SK-N-SH treated with all-trans-retinoic acid at 6 μM for 48 hours (cell line): ENCODE data around the gene RAMP1.

Experiments
- ATAC-seq: fragments of 200-7000 bp; cut with Tn5 transposase; 3 replicates; pipeline ENCODE4 v1.9.1; 2020; ENCODE audit warnings: mild to moderate bottlenecking, moderate library complexity
- BACH2 ChIP-seq: fragments of 250-450 bp; sonication (Bioruptor Pico); IDR thresholded peaks from 2 replicates; pipeline ENCODE4 v1.9.0; 2021; ENCODE audit warnings: mild to moderate bottlenecking, borderline replicate concordance
- CSDC2 ChIP-seq: fragments of 250-450 bp; sonication (Bioruptor Pico); IDR thresholded peaks from 2 replicates; pipeline ENCODE4 v1.5.0; 2020; ENCODE audit warnings: mild to moderate bottlenecking, moderate library complexity
- ESRRG ChIP-seq: fragments of 250-450 bp; sonication (Bioruptor Pico); IDR thresholded peaks from 2 replicates; pipeline ENCODE4 v1.6.1; 2021; ENCODE audit warnings: mild to moderate bottlenecking
- GLIS3 ChIP-seq: fragments of 250-450 bp; sonication (Bioruptor Pico); IDR thresholded peaks from 2 replicates; pipeline ENCODE4 v1.5.0; 2020; ENCODE audit warnings: mild to moderate bottlenecking, moderate library complexity
- ISL1 ChIP-seq: fragments of 250-450 bp; sonication (Bioruptor Pico); IDR thresholded peaks from 2 replicates; pipeline ENCODE4 v2.1.2; 2022; ENCODE audit warnings: mild to moderate bottlenecking, moderate library complexity
- OSR1 ChIP-seq: fragments of 250-450 bp; sonication (Bioruptor Pico); IDR thresholded peaks from 2 replicates; pipeline ENCODE4 v1.8.0; 2022; ENCODE audit warnings: moderate library complexity, mild to moderate bottlenecking, inconsistent platforms
- PPARA ChIP-seq: fragments of 250-450 bp; sonication (Bioruptor Pico); IDR thresholded peaks from 2 replicates; pipeline ENCODE4 v1.5.0; 2020; ENCODE audit warnings: mild to moderate bottlenecking, borderline replicate concordance
- RARB ChIP-seq: fragments of 250-450 bp; sonication (Bioruptor Pico); IDR thresholded peaks from 2 replicates; pipeline ENCODE4 v1.8.0; 2021; ENCODE audit warnings: mild to moderate bottlenecking, moderate library complexity
- SNAI2 ChIP-seq: fragments of 250-450 bp; sonication (Bioruptor Pico); IDR thresholded peaks from 2 replicates; pipeline ENCODE4 v1.5.0; 2020; ENCODE audit warnings: mild to moderate bottlenecking, moderate library complexity
- TCF4 ChIP-seq: fragments of 250-450 bp; sonication (Bioruptor Pico); IDR thresholded peaks from 2 replicates; pipeline ENCODE4 v1.8.0; 2021; ENCODE audit warnings: mild to moderate bottlenecking, moderate library complexity, borderline replicate concordance
- TOX ChIP-seq: fragments of 250-450 bp; sonication (Bioruptor Pico); IDR thresholded peaks from 2 replicates; pipeline ENCODE4 v1.8.0; 2021; ENCODE audit warnings: mild to moderate bottlenecking, moderate library complexity, borderline replicate concordance
- ZC3H10 ChIP-seq: fragments of 250-450 bp; sonication (Bioruptor Pico); IDR thresholded peaks from 2 replicates; pipeline ENCODE4 v1.5.1; 2021; ENCODE audit warnings: mild to moderate bottlenecking, moderate library complexity
- ZFP30 ChIP-seq: fragments of 450-650 bp; formaldehyde crosslinking; IDR thresholded peaks from 2 replicates; pipeline ENCODE4 v1.5.0; 2022; ENCODE audit warnings: mild to moderate bottlenecking, moderate library complexity
- ZNF565 ChIP-seq: fragments of 450-650 bp; formaldehyde crosslinking; conservative IDR thresholded peaks from 2 replicates; pipeline ENCODE4 v1.5.0; 2020; ENCODE audit warnings: low read depth, mild to moderate bottlenecking, moderate library complexity
- ZNF70 ChIP-seq: fragments of 450-650 bp; formaldehyde crosslinking; IDR thresholded peaks from 2 replicates; pipeline ENCODE4 v1.5.0; 2020; ENCODE audit warnings: mild to moderate bottlenecking, moderate library complexity
- ZNF8 ChIP-seq: fragments of 450-650 bp; formaldehyde crosslinking; IDR thresholded peaks from 2 replicates; pipeline ENCODE4 v1.5.0; 2020; ENCODE audit warnings: mild to moderate bottlenecking, moderate library complexity
- TF ChIP-seq, protein P1 (sequence below): fragments of 250-450 bp; sonication (Bioruptor Pico); IDR thresholded peaks from 2 replicates; pipeline ENCODE4 v1.8.0; 2021; ENCODE audit warnings: low read depth, mild to moderate bottlenecking, moderate library complexity, borderline replicate concordance
- TF ChIP-seq, protein P2 (sequence below): fragments of 250-450 bp; sonication (Bioruptor Pico); IDR thresholded peaks from 2 replicates; pipeline ENCODE4 v1.5.1; 2020; ENCODE audit warnings: low read depth, mild to moderate bottlenecking, moderate library complexity
- TF ChIP-seq, protein P3 (sequence below): fragments of 250-450 bp; sonication (Bioruptor Pico); IDR thresholded peaks from 2 replicates; pipeline ENCODE4 v1.5.0; 2020; ENCODE audit warnings: mild to moderate bottlenecking, moderate library complexity

Gene RAMP1

DNA sequence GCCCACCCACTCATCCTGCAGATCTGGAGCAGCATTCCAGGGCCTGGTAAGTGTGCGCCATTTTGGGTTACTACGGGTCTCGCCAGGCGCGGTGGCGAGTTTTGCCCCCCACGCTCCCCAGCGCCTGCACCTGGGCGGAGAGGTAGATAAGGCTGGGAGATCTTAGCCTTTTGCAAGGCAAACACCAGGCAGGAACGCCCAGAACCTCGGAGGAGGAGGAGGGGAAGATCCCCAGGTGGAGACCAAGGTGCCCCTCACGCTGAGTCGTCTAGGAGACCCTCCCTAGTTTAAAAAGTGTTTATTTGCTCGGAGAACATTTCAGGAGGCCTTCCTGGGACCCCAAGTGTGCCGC is 365 bp upstream of the RAMP1 start:
- ATAC-seq, result no peak
- TF ChIP-seq PPARA (CRISPR knock-in tag) (no peak), RARB (CRISPR knock-in tag) (no peak), ZNF70 (no peak), CSDC2 (CRISPR knock-in tag) (no peak), ZC3H10 (CRISPR knock-in tag) (no peak), ISL1 (CRISPR knock-in tag) (no peak), ESRRG (CRISPR knock-in tag) (no peak), GLIS3 (CRISPR knock-in tag) (no peak), OSR1 (CRISPR knock-in tag) (no peak), ZFP30 (CRISPR knock-in tag) (no peak)
- TF ChIP-seq, protein P1, sequence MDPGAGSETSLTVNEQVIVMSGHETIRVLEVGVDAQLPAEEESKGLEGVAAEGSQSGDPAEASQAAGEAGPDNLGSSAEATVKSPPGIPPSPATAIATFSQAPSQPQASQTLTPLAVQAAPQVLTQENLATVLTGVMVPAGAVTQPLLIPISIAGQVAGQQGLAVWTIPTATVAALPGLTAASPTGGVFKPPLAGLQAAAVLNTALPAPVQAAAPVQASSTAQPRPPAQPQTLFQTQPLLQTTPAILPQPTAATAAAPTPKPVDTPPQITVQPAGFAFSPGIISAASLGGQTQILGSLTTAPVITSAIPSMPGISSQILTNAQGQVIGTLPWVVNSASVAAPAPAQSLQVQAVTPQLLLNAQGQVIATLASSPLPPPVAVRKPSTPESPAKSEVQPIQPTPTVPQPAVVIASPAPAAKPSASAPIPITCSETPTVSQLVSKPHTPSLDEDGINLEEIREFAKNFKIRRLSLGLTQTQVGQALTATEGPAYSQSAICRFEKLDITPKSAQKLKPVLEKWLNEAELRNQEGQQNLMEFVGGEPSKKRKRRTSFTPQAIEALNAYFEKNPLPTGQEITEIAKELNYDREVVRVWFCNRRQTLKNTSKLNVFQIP (CRISPR knock-in tag), result no peak
- TF ChIP-seq, protein P2, sequence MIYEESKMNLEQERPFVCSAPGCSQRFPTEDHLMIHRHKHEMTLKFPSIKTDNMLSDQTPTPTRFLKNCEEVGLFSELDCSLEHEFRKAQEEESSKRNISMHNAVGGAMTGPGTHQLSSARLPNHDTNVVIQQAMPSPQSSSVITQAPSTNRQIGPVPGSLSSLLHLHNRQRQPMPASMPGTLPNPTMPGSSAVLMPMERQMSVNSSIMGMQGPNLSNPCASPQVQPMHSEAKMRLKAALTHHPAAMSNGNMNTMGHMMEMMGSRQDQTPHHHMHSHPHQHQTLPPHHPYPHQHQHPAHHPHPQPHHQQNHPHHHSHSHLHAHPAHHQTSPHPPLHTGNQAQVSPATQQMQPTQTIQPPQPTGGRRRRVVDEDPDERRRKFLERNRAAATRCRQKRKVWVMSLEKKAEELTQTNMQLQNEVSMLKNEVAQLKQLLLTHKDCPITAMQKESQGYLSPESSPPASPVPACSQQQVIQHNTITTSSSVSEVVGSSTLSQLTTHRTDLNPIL (CRISPR knock-in tag), result no peak
- TF ChIP-seq, all 23 proteins: peak for 0

DNA sequence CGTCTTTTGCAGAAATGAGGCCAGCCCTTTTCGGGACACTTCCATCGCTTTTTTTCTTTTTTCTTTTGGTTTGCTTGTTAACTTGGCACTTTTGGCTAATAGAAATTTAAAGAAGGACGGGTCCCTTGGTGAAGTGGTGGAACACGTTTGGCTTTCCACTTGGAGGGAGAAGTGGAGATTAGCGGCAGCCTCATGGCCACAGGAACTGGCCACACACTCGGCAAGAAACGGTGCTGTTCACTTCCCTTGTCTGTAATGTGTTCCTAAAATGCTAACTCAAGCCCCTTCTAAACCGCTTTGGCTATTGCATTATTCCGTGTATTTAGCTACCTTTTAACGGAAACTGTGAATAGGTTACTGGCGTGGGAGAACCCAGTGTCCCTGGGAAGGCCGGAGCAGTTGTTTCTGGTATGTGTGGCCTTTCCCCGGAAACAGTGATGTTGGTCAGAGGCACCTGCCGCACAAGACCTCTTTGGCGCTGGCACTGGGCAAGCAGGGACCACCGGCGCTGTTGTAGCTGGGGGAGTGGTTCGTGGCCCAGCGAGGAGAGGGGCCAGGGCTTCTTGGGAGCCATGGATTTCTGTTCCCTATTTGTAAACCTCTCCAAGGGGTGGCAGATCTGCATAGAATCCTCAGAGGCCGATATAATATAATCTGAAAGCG is 981 bp downstream of the RAMP1 start:
- no peak for TF ChIP-seq SNAI2 (CRISPR knock-in tag)
- no peak for TF ChIP-seq ZFP30 (CRISPR knock-in tag)
- TF ChIP-seq RARB (CRISPR knock-in tag), result no peak
- TF ChIP-seq ZNF70, result no peak
- TF ChIP-seq BACH2 (CRISPR knock-in tag), result no peak
- no peak for TF ChIP-seq ZNF565 (CRISPR knock-in tag)
- TF ChIP-seq, all 23 proteins: peak for 0

DNA sequence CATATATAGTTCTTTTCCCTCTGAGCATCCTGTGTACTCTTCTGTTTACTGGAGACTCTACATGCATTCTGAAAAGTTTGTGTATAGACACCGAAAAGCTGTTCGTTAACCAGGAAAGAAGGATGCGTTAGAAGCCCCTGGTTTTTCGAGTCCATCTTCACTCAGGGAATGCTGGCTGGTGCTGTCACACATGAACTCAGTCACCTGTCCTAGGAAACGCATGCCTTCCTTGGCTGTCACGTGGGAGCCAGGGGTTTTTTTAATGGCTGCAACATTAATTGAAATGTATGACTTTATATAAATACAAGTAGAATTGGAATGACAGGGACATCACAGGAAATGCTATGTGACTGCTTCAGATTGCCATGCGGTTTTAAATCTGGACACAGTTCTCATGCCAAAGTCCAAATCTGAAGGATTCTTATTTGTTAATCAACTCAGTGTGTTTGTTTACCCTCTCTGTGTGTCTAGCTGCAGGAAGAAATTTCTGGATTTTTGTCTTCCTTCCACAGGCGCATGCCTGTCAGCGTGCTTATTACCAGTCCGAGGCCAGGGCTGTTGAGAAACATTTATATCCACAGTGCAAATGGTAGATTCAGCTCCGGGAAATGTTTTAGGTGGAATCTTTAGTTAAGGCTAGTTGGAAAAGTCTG is 2.6 kb downstream of the RAMP1 start:
- TF ChIP-seq TOX (CRISPR knock-in tag), result no peak
- no peak for TF ChIP-seq BACH2 (CRISPR knock-in tag)
- TF ChIP-seq, protein P2 (CRISPR knock-in tag), result no peak
- TF ChIP-seq, protein P1 (CRISPR knock-in tag), result no peak
- no peak for TF ChIP-seq CSDC2 (CRISPR knock-in tag)
- TF ChIP-seq TCF4 (CRISPR knock-in tag), result no peak
- TF ChIP-seq ESRRG (CRISPR knock-in tag), result no peak
- TF ChIP-seq, protein P3, sequence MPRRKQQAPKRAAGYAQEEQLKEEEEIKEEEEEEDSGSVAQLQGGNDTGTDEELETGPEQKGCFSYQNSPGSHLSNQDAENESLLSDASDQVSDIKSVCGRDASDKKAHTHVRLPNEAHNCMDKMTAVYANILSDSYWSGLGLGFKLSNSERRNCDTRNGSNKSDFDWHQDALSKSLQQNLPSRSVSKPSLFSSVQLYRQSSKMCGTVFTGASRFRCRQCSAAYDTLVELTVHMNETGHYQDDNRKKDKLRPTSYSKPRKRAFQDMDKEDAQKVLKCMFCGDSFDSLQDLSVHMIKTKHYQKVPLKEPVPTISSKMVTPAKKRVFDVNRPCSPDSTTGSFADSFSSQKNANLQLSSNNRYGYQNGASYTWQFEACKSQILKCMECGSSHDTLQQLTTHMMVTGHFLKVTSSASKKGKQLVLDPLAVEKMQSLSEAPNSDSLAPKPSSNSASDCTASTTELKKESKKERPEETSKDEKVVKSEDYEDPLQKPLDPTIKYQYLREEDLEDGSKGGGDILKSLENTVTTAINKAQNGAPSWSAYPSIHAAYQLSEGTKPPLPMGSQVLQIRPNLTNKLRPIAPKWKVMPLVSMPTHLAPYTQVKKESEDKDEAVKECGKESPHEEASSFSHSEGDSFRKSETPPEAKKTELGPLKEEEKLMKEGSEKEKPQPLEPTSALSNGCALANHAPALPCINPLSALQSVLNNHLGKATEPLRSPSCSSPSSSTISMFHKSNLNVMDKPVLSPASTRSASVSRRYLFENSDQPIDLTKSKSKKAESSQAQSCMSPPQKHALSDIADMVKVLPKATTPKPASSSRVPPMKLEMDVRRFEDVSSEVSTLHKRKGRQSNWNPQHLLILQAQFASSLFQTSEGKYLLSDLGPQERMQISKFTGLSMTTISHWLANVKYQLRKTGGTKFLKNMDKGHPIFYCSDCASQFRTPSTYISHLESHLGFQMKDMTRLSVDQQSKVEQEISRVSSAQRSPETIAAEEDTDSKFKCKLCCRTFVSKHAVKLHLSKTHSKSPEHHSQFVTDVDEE (CRISPR knock-in tag), result no peak
- TF ChIP-seq, all 23 proteins: peak for 0
- ATAC-seq, result no peak

More for the DNA sequence above, 981 bp downstream of the RAMP1 start:
- no peak for ATAC-seq

DNA sequence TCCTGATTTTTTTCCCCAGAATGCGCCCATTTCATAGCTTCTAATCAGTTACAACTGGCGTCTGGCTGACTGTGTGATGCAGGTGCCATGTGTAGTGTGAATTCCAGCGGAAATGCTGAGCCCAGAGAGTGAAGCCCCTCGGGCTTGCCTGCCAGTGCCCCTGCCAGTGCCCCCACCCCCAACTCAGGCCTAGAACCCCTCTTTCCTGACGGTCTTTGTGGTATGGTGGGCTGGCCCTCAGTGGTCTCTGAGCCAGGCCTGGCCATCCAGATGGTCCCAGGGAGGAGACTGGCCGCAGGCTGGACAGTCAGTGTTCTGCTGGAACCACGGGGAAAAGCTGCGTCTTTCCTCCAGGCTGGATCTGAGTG is 3.1 kb downstream of the RAMP1 start:
- no peak for TF ChIP-seq ZC3H10 (CRISPR knock-in tag)
- no peak for TF ChIP-seq ZNF565 (CRISPR knock-in tag)
- TF ChIP-seq CSDC2 (CRISPR knock-in tag), result no peak
- no peak for TF ChIP-seq ZFP30 (CRISPR knock-in tag)
- no peak for TF ChIP-seq GLIS3 (CRISPR knock-in tag)
- TF ChIP-seq, protein P3 (CRISPR knock-in tag), result no peak
- TF ChIP-seq ZNF8 (CRISPR knock-in tag), result no peak
- TF ChIP-seq TOX (CRISPR knock-in tag), result no peak
- TF ChIP-seq ISL1 (CRISPR knock-in tag), result no peak
- TF ChIP-seq ESRRG (CRISPR knock-in tag), result no peak
- TF ChIP-seq, all 23 proteins: peak for 0
- no peak for ATAC-seq
